Stimulated activated CD8-positive, alpha-beta memory T cell treated with anti-CD3 and anti-CD28 coated beads, Interleukin-7, amount 100 ng/mL, for 1 hour (primary cell): ENCODE results near the gene MPV17L2.

ENCODE experiments used
- DNase-seq, 2 donors: peaks; one replicate each; pipeline ENCODE4 v3.0.0-alpha.2; 2020; ENCODE audit warnings: low read depth in 2 of 2

MPV17L2 gene

GRCh38 chr19:18234194-18234593 is 41.2 kb downstream of the MPV17L2 start:
- no peak for DNase-seq

- DNase-seq: no peak
These were observed 46.3 kb downstream of the MPV17L2 start for GRCh38 chr19:18239303-18239702.

- no peak for DNase-seq
These were observed 52.3 kb downstream of the MPV17L2 start for GRCh38 chr19:18245297-18245696.
